Stimulated activated CD4-positive, alpha-beta T cell treated with anti-CD3 and anti-CD28 coated beads, TNF-alpha, amount 100 ng/mL, for 48 hours (primary cell): ENCODE data around the gene RAB1B.
"Not testable (repeated sequence)": the region's sequence is repeated elsewhere in the genome, so short reads cannot be mapped to it uniquely, and the experiment has no call there.

Experiments
- DNase-seq, 3 donors: peaks; one replicate each; pipeline ENCODE4 v3.0.0-alpha.2; 2020; ENCODE audit warnings: low read depth in 3 of 3

The RAB1B gene

GRCh38 chr11:66309475-66309874 is 41.0 kb downstream of the RAB1B start:
- DNase-seq = no peak

GRCh38 chr11:66310324-66310723 is 41.9 kb downstream of the RAB1B start:
- DNase-seq = no peak

GRCh38 chr11:66310803-66311440 is 42.5 kb downstream of the RAB1B start:
- DNase-seq = not testable (repeated sequence)

GRCh38 chr11:66311470-66311964 is 43.1 kb downstream of the RAB1B start:
- no peak for DNase-seq

- DNase-seq = peak; percentile 75 to 98 (median 94)
These were observed 43.6 kb downstream of the RAB1B start for GRCh38 chr11:66311965-66312548.

- DNase-seq = peak; percentile 93
These were observed 44.3 kb downstream of the RAB1B start for GRCh38 chr11:66312549-66313320.

GRCh38 chr11:66313321-66314185 is 45.1 kb downstream of the RAB1B start:
- no peak for DNase-seq

- no peak for DNase-seq
These were observed 45.7 kb downstream of the RAB1B start for GRCh38 chr11:66314186-66314501.

GRCh38 chr11:66314561-66315497 is 46.4 kb downstream of the RAB1B start:
- no peak for DNase-seq

GRCh38 chr11:66315498-66315885 is 47.1 kb downstream of the RAB1B start:
- DNase-seq = no peak

- DNase-seq = no peak
These were observed 47.7 kb downstream of the RAB1B start for GRCh38 chr11:66315921-66316811.

- DNase-seq = no peak
These were observed 48.4 kb downstream of the RAB1B start, which contains the start of gene CD248 for GRCh38 chr11:66316849-66317251. TSS of gene CD248 (minus strand) at chr11:66317044. CDS start at chr11:66317027, 17 bp downstream.

GRCh38 chr11:66317322-66317722 is 48.9 kb downstream of the RAB1B start:
- DNase-seq = no peak

- peak in 1 of 3 donors; percentile 27 for DNase-seq
These were observed 49.5 kb downstream of the RAB1B start for GRCh38 chr11:66317723-66318599.

- DNase-seq = no peak
These were observed 50.1 kb downstream of the RAB1B start for GRCh38 chr11:66318600-66318970.

- not testable (repeated sequence) for DNase-seq
These were observed 51.9 kb downstream of the RAB1B start for GRCh38 chr11:66320289-66320688.

- DNase-seq = not testable (repeated sequence)
These were observed 52.3 kb downstream of the RAB1B start for GRCh38 chr11:66320748-66321147.

GRCh38 chr11:66321606-66322005 is 53.2 kb downstream of the RAB1B start:
- no peak for DNase-seq
